ENCODE measurements around the gene KAT2B.

KAT2B gene

DNA sequence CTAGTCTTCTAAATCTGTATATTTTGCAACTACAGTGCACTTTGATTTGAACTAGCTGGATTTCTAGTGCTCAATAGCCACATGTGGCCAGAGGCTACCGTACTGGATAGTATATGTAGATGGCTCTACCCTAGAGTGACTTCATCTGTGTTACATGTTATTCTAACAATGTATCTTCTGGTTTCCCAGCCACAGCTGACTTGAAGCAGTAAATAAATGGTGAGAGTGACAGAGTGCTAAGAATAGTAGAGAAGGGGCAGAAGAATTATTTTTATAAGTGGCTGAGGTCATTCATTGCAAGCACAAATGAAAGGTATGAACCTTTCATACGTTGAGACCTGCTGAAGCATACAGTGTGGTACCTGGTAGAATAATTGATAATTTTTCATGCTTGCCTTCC is 30.9 kb downstream of the KAT2B start:
- no peak overlapping the region for H3K14ac ChIP-seq (ENCODE audit: low read length)
- H4K91ac ChIP-seq (ENCODE audit: low read depth, low read length) = no peak overlapping the region
- H3K27ac ChIP-seq (ENCODE audit: low read depth, low read length) = no peak overlapping the region
- H3K9ac ChIP-seq (ENCODE audit: low read length) = no peak overlapping the region
- no peak overlapping the region for H3K4me3 ChIP-seq (ENCODE audit: low read depth, low read length)
- WGBS (ENCODE audit: extremely low coverage, insufficient coverage, insufficient read length) = no CpG with 5 or more reads among the region's 2 CpGs
- H3K4ac ChIP-seq (ENCODE audit: low read depth, low read length) = no peak overlapping the region
- H3K18ac ChIP-seq (ENCODE audit: low read length) = no peak overlapping the region
- H2AK5ac ChIP-seq (ENCODE audit: low read length) = no peak overlapping the region
- H3K79me1 ChIP-seq (ENCODE audit: low read length) = peaks cover 6% of the 10 kb centered on the region
- H3K79me2 ChIP-seq (ENCODE audit: control insufficient read depth, insufficient read depth, low read length, poor library complexity) = peaks cover 1% of the 10 kb centered on the region
- no peak overlapping the region for H2BK120ac ChIP-seq (ENCODE audit: insufficient read depth, low read length, poor library complexity)
- no peaks in the 10 kb centered on the region for H3K36me3 ChIP-seq (ENCODE audit: control insufficient read depth in 1 of 2, insufficient read depth in 2 of 2, low read length in 2 of 2)
- H4K8ac ChIP-seq (ENCODE audit: low read depth, low read length) = no peak overlapping the region
- no peaks in the 10 kb centered on the region for H3K27me3 ChIP-seq (ENCODE audit: insufficient read depth, low read length)
- no peak overlapping the region for H3K23ac ChIP-seq (ENCODE audit: low read length)
- H3K9me3 ChIP-seq (ENCODE audit: insufficient read depth, low read depth, low read length) = no peaks in the 10 kb centered on the region
- H2BK5ac ChIP-seq (ENCODE audit: low read depth, low read length, poor library complexity) = no peak overlapping the region
- no peak overlapping the region for H3K4me2 ChIP-seq (ENCODE audit: low read length)
- H3K4me1 ChIP-seq (ENCODE audit: control insufficient read depth in 1 of 2, insufficient read depth in 2 of 2, low read length in 2 of 2) = peaks cover 7 to 10% of the 10 kb centered on the region in 2 experiments
- no peak overlapping the region for H2AFZ ChIP-seq (ENCODE audit: insufficient read depth, low read length, poor library complexity)
- DNase-seq = no peak
- no peak overlapping the region for H4K12ac ChIP-seq (ENCODE audit: low read depth, low read length)
- H2BK12ac ChIP-seq (ENCODE audit: low read length) = no peak overlapping the region

DNA sequence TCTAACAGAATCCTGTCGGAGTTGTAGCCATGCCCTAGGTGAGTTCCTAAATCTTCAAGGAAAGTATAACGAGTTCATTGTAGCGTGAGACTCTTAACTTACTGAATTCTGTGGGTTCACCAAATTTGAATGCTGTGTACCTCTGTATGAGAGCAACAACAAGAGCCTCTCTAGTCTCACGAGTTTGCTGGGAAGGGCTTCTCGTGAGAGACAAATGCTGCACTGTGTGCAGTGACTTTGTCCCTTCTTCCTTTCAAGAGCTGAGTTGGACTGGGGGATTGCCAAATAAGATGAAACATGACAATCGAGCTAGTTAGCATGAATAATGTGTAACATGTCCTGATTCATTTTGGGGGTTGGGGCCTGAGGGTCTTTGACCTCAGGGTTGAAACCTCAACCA is 32.2 kb downstream of the KAT2B start:
- H3K23ac ChIP-seq (ENCODE audit: low read length) = no peak overlapping the region
- H3K4ac ChIP-seq (ENCODE audit: low read depth, low read length) = no peak overlapping the region
- no peaks in the 10 kb centered on the region for H3K36me3 ChIP-seq (ENCODE audit: control insufficient read depth in 1 of 2, insufficient read depth in 2 of 2, low read length in 2 of 2)
- no peak overlapping the region for H3K9ac ChIP-seq (ENCODE audit: low read length)
- H4K91ac ChIP-seq (ENCODE audit: low read depth, low read length) = peak overlapping the region; percentile 47
- peak overlapping the region; percentile 40 for H2BK12ac ChIP-seq (ENCODE audit: low read length)
- peak overlapping the region; percentile 31 for H2BK5ac ChIP-seq (ENCODE audit: low read depth, low read length, poor library complexity)
- no peak overlapping the region for H4K12ac ChIP-seq (ENCODE audit: low read depth, low read length)
- H3K27ac ChIP-seq (ENCODE audit: low read depth, low read length) = no peak overlapping the region
- H3K79me1 ChIP-seq (ENCODE audit: low read length) = peaks cover 7% of the 10 kb centered on the region
- H3K27me3 ChIP-seq (ENCODE audit: insufficient read depth, low read length) = no peaks in the 10 kb centered on the region
- no peak overlapping the region for H3K4me3 ChIP-seq (ENCODE audit: low read depth, low read length)
- H2AFZ ChIP-seq (ENCODE audit: insufficient read depth, low read length, poor library complexity) = no peak overlapping the region
- peak overlapping the region; percentile 43 for H2BK120ac ChIP-seq (ENCODE audit: insufficient read depth, low read length, poor library complexity)
- peak overlapping the region; percentile 37 for H2AK5ac ChIP-seq (ENCODE audit: low read length)
- peaks cover 1% of the 10 kb centered on the region for H3K79me2 ChIP-seq (ENCODE audit: control insufficient read depth, insufficient read depth, low read length, poor library complexity)
- H4K8ac ChIP-seq (ENCODE audit: low read depth, low read length) = no peak overlapping the region
- peak overlapping the region; percentile 44 for H3K14ac ChIP-seq (ENCODE audit: low read length)
- no CpG with 5 or more reads among the region's 6 CpGs for WGBS (ENCODE audit: extremely low coverage, insufficient coverage, insufficient read length)
- no peak for DNase-seq
- H3K4me2 ChIP-seq (ENCODE audit: low read length) = no peak overlapping the region
- H3K9me3 ChIP-seq (ENCODE audit: insufficient read depth, low read depth, low read length) = no peaks in the 10 kb centered on the region
- no peak overlapping the region for H3K18ac ChIP-seq (ENCODE audit: low read length)
- peaks cover 8 to 10% of the 10 kb centered on the region in 2 experiments for H3K4me1 ChIP-seq (ENCODE audit: control insufficient read depth in 1 of 2, insufficient read depth in 2 of 2, low read length in 2 of 2)

DNA sequence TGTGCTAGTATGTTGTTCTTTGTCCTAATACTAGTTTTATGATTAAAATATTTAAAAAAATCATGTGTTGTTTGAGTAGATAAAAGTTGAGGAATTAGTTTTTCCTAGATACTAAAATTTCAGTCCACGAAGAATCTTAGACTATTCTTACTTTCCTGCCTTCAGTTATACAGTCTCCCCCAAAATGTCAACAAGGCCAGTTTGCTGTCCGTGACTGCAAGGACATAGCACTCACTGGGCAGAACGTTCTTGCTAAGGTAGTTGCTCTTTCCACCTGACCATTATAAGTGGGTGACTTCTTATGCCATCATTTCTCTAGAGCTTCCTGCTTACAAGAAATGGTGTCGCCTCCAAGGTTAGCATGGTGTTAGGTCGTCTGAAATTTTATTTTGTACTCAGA is 32.8 kb downstream of the KAT2B start:
- no CpG with 5 or more reads among the region's 5 CpGs for WGBS (ENCODE audit: extremely low coverage, insufficient coverage, insufficient read length)
- DNase-seq = no peak

DNA sequence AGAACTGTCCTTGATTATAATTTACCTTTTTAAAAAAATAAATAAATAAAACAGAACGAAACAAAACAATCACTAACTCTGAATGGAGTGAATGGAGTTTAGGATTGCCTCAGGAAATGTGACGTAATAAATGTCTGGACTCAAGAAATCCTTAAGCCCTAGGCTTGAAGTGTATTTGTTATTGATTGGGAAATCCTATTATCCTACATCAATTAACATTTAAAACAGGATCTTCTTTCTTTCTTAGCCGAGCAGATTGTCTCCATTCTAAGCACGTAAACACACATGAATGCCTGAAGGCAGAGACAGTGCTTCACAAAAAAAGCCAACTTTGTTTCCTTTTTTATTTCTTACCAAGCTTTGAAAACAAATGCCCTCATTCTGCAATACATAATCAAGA is 33.4 kb downstream of the KAT2B start:
- WGBS (ENCODE audit: extremely low coverage, insufficient coverage, insufficient read length) = no CpG with 5 or more reads among the region's 4 CpGs
- no peak overlapping the region for H4K91ac ChIP-seq (ENCODE audit: low read depth, low read length)
- no peak overlapping the region for H2BK5ac ChIP-seq (ENCODE audit: low read depth, low read length, poor library complexity)
- no peak overlapping the region for H2BK120ac ChIP-seq (ENCODE audit: insufficient read depth, low read length, poor library complexity)
- H3K27me3 ChIP-seq (ENCODE audit: insufficient read depth, low read length) = no peaks in the 10 kb centered on the region
- H3K79me2 ChIP-seq (ENCODE audit: control insufficient read depth, insufficient read depth, low read length, poor library complexity) = no peaks in the 10 kb centered on the region
- H4K8ac ChIP-seq (ENCODE audit: low read depth, low read length) = no peak overlapping the region
- no peak overlapping the region for H3K4ac ChIP-seq (ENCODE audit: low read depth, low read length)
- no peak overlapping the region for H2AK5ac ChIP-seq (ENCODE audit: low read length)
- H3K9ac ChIP-seq (ENCODE audit: low read length) = no peak overlapping the region
- H3K4me1 ChIP-seq (ENCODE audit: control insufficient read depth in 1 of 2, insufficient read depth in 2 of 2, low read length in 2 of 2) = peaks cover 7 to 10% of the 10 kb centered on the region in 2 experiments
- H3K27ac ChIP-seq (ENCODE audit: low read depth, low read length) = no peak overlapping the region
- no peaks in the 10 kb centered on the region for H3K9me3 ChIP-seq (ENCODE audit: insufficient read depth, low read depth, low read length)
- no peak overlapping the region for H3K18ac ChIP-seq (ENCODE audit: low read length)
- H3K79me1 ChIP-seq (ENCODE audit: low read length) = peaks cover 11% of the 10 kb centered on the region
- H3K14ac ChIP-seq (ENCODE audit: low read length) = no peak overlapping the region
- H3K4me3 ChIP-seq (ENCODE audit: low read depth, low read length) = no peak overlapping the region
- H3K4me2 ChIP-seq (ENCODE audit: low read length) = no peak overlapping the region
- H4K12ac ChIP-seq (ENCODE audit: low read depth, low read length) = no peak overlapping the region
- no peak overlapping the region for H2BK12ac ChIP-seq (ENCODE audit: low read length)
- H3K23ac ChIP-seq (ENCODE audit: low read length) = no peak overlapping the region
- H3K36me3 ChIP-seq (ENCODE audit: control insufficient read depth in 1 of 2, insufficient read depth in 2 of 2, low read length in 2 of 2) = peaks cover 0 to 1% of the 10 kb centered on the region in 2 experiments
- H2AFZ ChIP-seq (ENCODE audit: insufficient read depth, low read length, poor library complexity) = no peak overlapping the region
- DNase-seq = peak in 1 of 2 donors; percentile 45

More for the DNA sequence above, 32.8 kb downstream of the KAT2B start:
- Histone ChIP-seq H3K4me3 (ENCODE audit: low read depth, low read length) (no peak overlapping the region), H3K9ac (ENCODE audit: low read length) (no peak overlapping the region), H3K79me1 (ENCODE audit: low read length) (peaks cover 10% of the 10 kb centered on the region), H4K91ac (ENCODE audit: low read depth, low read length) (peak overlapping the region; percentile 35), H3K18ac (ENCODE audit: low read length) (no peak overlapping the region), H2BK12ac (ENCODE audit: low read length) (no peak overlapping the region), H2AFZ (ENCODE audit: insufficient read depth, low read length, poor library complexity) (no peak overlapping the region), H3K27me3 (ENCODE audit: insufficient read depth, low read length) (no peaks in the 10 kb centered on the region), H3K4me1 (ENCODE audit: control insufficient read depth in 1 of 2, insufficient read depth in 2 of 2, low read length in 2 of 2) (peaks cover 9 to 10% of the 10 kb centered on the region in 2 experiments), H3K23ac (ENCODE audit: low read length) (no peak overlapping the region), H3K9me3 (ENCODE audit: insufficient read depth, low read depth, low read length) (no peaks in the 10 kb centered on the region), H4K12ac (ENCODE audit: low read depth, low read length) (no peak overlapping the region), H3K4ac (ENCODE audit: low read depth, low read length) (no peak overlapping the region), H3K27ac (ENCODE audit: low read depth, low read length) (no peak overlapping the region), H3K36me3 (ENCODE audit: control insufficient read depth in 1 of 2, insufficient read depth in 2 of 2, low read length in 2 of 2) (no peaks in the 10 kb centered on the region), H3K79me2 (ENCODE audit: control insufficient read depth, insufficient read depth, low read length, poor library complexity) (peaks cover 1% of the 10 kb centered on the region), H2BK5ac (ENCODE audit: low read depth, low read length, poor library complexity) (peak overlapping the region; percentile 39), H4K8ac (ENCODE audit: low read depth, low read length) (peak overlapping the region; percentile 82), H2BK120ac (ENCODE audit: insufficient read depth, low read length, poor library complexity) (no peak overlapping the region), H3K14ac (ENCODE audit: low read length) (no peak overlapping the region), H2AK5ac (ENCODE audit: low read length) (no peak overlapping the region), H3K4me2 (ENCODE audit: low read length) (no peak overlapping the region)
